H1 (cell line): ENCODE results near the gene MZT1. TPM values are rescaled to one million over a fixed set of nuclear protein-coding genes. Genes with fewer than 3 reads are reported as not detected.

Experiments used
- CTCF ChIA-PET: fragments of 300-600 bp; sonication (Branson Sonifier 250); formaldehyde crosslinking; loops from one replicate; lab custom pipeline; 2021; ENCODE audit not compliant: partially characterized antibody; lab: Charles Lee
- POLR2A ChIA-PET: fragments of 300-600 bp; sonication (Branson Sonifier 250); formaldehyde crosslinking; loops from one replicate; lab custom pipeline; 2021; ENCODE audit warnings: inconsistent platforms; ENCODE audit not compliant: partially characterized antibody; lab: Charles Lee
- DNase-seq, 2 experiments: peaks; one replicate each; pipeline versions ENCODE4 v3.0.0 to v3.0.0-alpha.2; 2010 to 2022; ENCODE audit warnings: low spot score in 2 of 2, low read depth in 1 of 2, mixed read lengths in 1 of 2
- FAIRE-seq: peaks from 2 replicates; lab custom pipeline; 2011; peaks lifted over from hg19 to GRCh38; lab: Jason Lieb, UNC
- H2AFZ ChIP-seq: 2 replicates; pipeline ENCODE4 v1.8.1; 2012; ENCODE audit warnings: low read length, inconsistent platforms
- H2AK5ac ChIP-seq: 2 replicates; pipeline ENCODE4 v1.6.1; 2013; ENCODE audit warnings: low read depth, low read length
- H2BK120ac ChIP-seq: replicated peaks from 2 replicates; pipeline ENCODE3; 2013; ENCODE audit warnings: low read depth, low read length, inconsistent platforms
- H2BK12ac ChIP-seq: 2 replicates; pipeline ENCODE4 v1.6.1; 2013; ENCODE audit warnings: low read depth, low read length
- H2BK15ac ChIP-seq: 2 replicates; pipeline ENCODE4 v1.6.1; 2013; ENCODE audit warnings: low read length
- H2BK20ac ChIP-seq: 2 replicates; pipeline ENCODE4 v1.6.1; 2013; ENCODE audit warnings: low read length
- H2BK5ac ChIP-seq: 2 replicates; pipeline ENCODE4 v1.6.1; 2013; ENCODE audit warnings: low read depth, low read length
- H3K14ac ChIP-seq: 2 replicates; pipeline ENCODE4 v1.6.1; 2013; ENCODE audit warnings: inconsistent platforms; ENCODE audit not compliant: insufficient read length
- H3K18ac ChIP-seq: 2 replicates; pipeline ENCODE4 v1.6.1; 2013; ENCODE audit warnings: low read length; ENCODE audit errors: extremely low read depth
- H3K23ac ChIP-seq: 2 replicates; pipeline ENCODE4 v1.6.1; 2013; ENCODE audit warnings: inconsistent platforms; ENCODE audit not compliant: insufficient read length
- H3K23me2 ChIP-seq: 2 replicates; pipeline ENCODE4 v1.6.1; 2013; ENCODE audit warnings: low read depth, low read length
- H3K27ac ChIP-seq: 2 replicates; pipeline ENCODE4 v1.6.1; 2011; ENCODE audit warnings: low read depth, low read length, inconsistent platforms
- H3K27me3 ChIP-seq, 4 experiments: replicated peaks in 1 of 4; 1 replicate in 1 of 4; 2 replicates in 3 of 4; pipeline versions ENCODE4 v1.6.1 to v1.8.1; 2011 to 2013; ENCODE audit warnings: low read length in 3 of 4, mild to moderate bottlenecking in 3 of 4, inconsistent platforms in 2 of 4, mixed read lengths in 2 of 4, moderate library complexity in 1 of 4; ENCODE audit not compliant: control insufficient read depth in 3 of 4, insufficient read depth in 3 of 4; ENCODE audit errors: extremely low read depth in 1 of 4
- H3K36me3 ChIP-seq, 4 experiments: 2 replicates each; pipeline versions ENCODE4 v1.6.1 to v1.8.1; 2011 to 2013; ENCODE audit warnings: mild to moderate bottlenecking in 4 of 4, low read length in 3 of 4, moderate library complexity in 2 of 4, control low read depth in 1 of 4, inconsistent platforms in 1 of 4; ENCODE audit not compliant: insufficient read depth in 4 of 4, control insufficient read depth in 2 of 4
- H3K4ac ChIP-seq: replicated peaks from 2 replicates; pipeline ENCODE3; 2013; ENCODE audit warnings: low read length, low read depth, mixed read lengths, inconsistent platforms; ENCODE audit not compliant: insufficient read length
- H3K4me1 ChIP-seq, 4 experiments: replicated peaks in 1 of 4; 1 replicate in 1 of 4; 2 replicates in 3 of 4; pipeline versions ENCODE4 v1.6.1 to v1.8.1; 2011 to 2013; ENCODE audit warnings: low read length in 3 of 4, inconsistent platforms in 2 of 4, mixed read lengths in 1 of 4; ENCODE audit not compliant: insufficient read depth in 4 of 4, control insufficient read depth in 3 of 4
- H3K4me2 ChIP-seq, 2 experiments: 2 replicates each; pipeline versions ENCODE4 v1.6.1 to v1.8.1; 2011 to 2013; ENCODE audit warnings: low read depth in 2 of 2, low read length in 2 of 2, control low read depth in 1 of 2, inconsistent platforms in 1 of 2, mild to moderate bottlenecking in 1 of 2; ENCODE audit not compliant: insufficient read depth in 1 of 2
- H3K4me3 ChIP-seq, 4 experiments: fragments of 200-600, 300-600 bp in 1 of 4; sonication (generic), shearing (Covaris generic), sonication (Bioruptor Twin) in 1 of 4; 2 replicates each; pipeline versions ENCODE4 v1.5.1 to v1.8.1; 2011 to 2016; ENCODE audit warnings: low read length in 4 of 4, low read depth in 3 of 4, control low read depth in 2 of 4, inconsistent platforms in 2 of 4, mild to moderate bottlenecking in 2 of 4, mixed read lengths in 1 of 4, moderate library complexity in 1 of 4; ENCODE audit not compliant: insufficient read depth in 2 of 4; ENCODE audit errors: extremely low read depth in 1 of 4
- H3K56ac ChIP-seq: replicated peaks from 2 replicates; pipeline ENCODE3; 2013; ENCODE audit warnings: low read depth, mild to moderate bottlenecking, mixed read lengths, low read length, inconsistent platforms; ENCODE audit not compliant: insufficient read length
- H3K79me1 ChIP-seq: 2 replicates; pipeline ENCODE4 v1.6.1; 2013; ENCODE audit warnings: low read depth, low read length, control low read depth
- H3K79me2 ChIP-seq, 2 experiments: 2 replicates each; pipeline versions ENCODE4 v1.6.1 to v1.8.1; 2012 to 2013; ENCODE audit warnings: low read length in 2 of 2, mild to moderate bottlenecking in 2 of 2, inconsistent platforms in 1 of 2; ENCODE audit not compliant: insufficient read depth in 2 of 2, control insufficient read depth in 1 of 2
- H3K9ac ChIP-seq, 4 experiments: replicated peaks in 1 of 4; 1 replicate in 1 of 4; 2 replicates in 3 of 4; pipeline versions ENCODE4 v1.6.1 to v1.8.1; 2011 to 2013; ENCODE audit warnings: low read depth in 3 of 4, low read length in 3 of 4, control low read depth in 2 of 4, mild to moderate bottlenecking in 2 of 4, moderate library complexity in 2 of 4, inconsistent platforms in 1 of 4; ENCODE audit errors: extremely low read depth in 1 of 4
- H3K9me3 ChIP-seq, 2 experiments: 2 replicates each; pipeline versions ENCODE4 v1.6.1 to v1.8.1; 2012 to 2013; ENCODE audit warnings: mild to moderate bottlenecking in 2 of 2, moderate library complexity in 2 of 2, control low read depth in 1 of 2, inconsistent platforms in 1 of 2, low read depth in 1 of 2, low read length in 1 of 2, mixed read lengths in 1 of 2; ENCODE audit not compliant: insufficient read depth in 2 of 2
- H4K20me1 ChIP-seq, 2 experiments: replicated peaks in 1 of 2; 2 replicates each; pipeline versions ENCODE3 to v1.8.1; 2011 to 2013; ENCODE audit warnings: inconsistent platforms in 2 of 2, low read length in 2 of 2, mild to moderate bottlenecking in 1 of 2; ENCODE audit not compliant: insufficient read depth in 2 of 2, control insufficient read depth in 1 of 2
- H4K5ac ChIP-seq: 2 replicates; pipeline ENCODE4 v1.6.1; 2013; ENCODE audit warnings: low read length, low read depth, mixed read lengths, inconsistent platforms; ENCODE audit not compliant: insufficient read length
- H4K8ac ChIP-seq: 2 replicates; pipeline ENCODE4 v1.8.0; 2013; ENCODE audit warnings: mild to moderate bottlenecking, moderate library complexity, low read length, inconsistent platforms; ENCODE audit not compliant: insufficient read depth; ENCODE audit errors: extremely low read depth
- H4K91ac ChIP-seq: replicated peaks from 2 replicates; pipeline ENCODE3; 2013; ENCODE audit warnings: low read length, mixed read lengths, inconsistent platforms; ENCODE audit not compliant: insufficient read length
- MAFK ChIP-seq: IDR thresholded peaks from 2 replicates; pipeline ENCODE4 v1.6.1; 2012; ENCODE audit warnings: low read depth, mild to moderate bottlenecking, improper control_type of control experiment, low read length
- NRF1 ChIP-seq: IDR thresholded peaks from 2 replicates; pipeline ENCODE4 v1.6.1; 2011; ENCODE audit warnings: mild to moderate bottlenecking, low read depth, low read length, improper control_type of control experiment
- RAD21 ChIP-seq, 2 experiments: IDR thresholded peaks in 1 of 2; conservative IDR thresholded peaks in 1 of 2; 2 replicates each; pipeline ENCODE4 v1.6.1; 2011; ENCODE audit warnings: low read depth in 2 of 2, low read length in 2 of 2, improper control_type of control experiment in 1 of 2, inconsistent platforms in 1 of 2, mild to moderate bottlenecking in 1 of 2, moderate library complexity in 1 of 2
- RXRA ChIP-seq: IDR thresholded peaks from 2 replicates; pipeline ENCODE4 v1.6.1; 2011; ENCODE audit warnings: low read depth, mild to moderate bottlenecking, low read length, moderate library complexity; ENCODE audit not compliant: insufficient read depth
- TAF7 ChIP-seq: optimal IDR thresholded peaks from 2 replicates; pipeline ENCODE3; 2011; ENCODE audit warnings: low read depth, mild to moderate bottlenecking, inconsistent platforms, low read length, moderate library complexity, borderline replicate concordance
- WGBS, 2 experiments: shearing (Covaris generic) in 1 of 2; methylation state at CpG; one replicate each; pipeline versions ENCODE4 v1.1.6 to v1.1.7; 2013 to 2015; ENCODE audit warnings: low lambda C conversion rate in 2 of 2, mixed read lengths in 2 of 2, inconsistent platforms in 1 of 2, low coverage in 1 of 2, missing lambda C conversion rate in 1 of 2; ENCODE audit not compliant: insufficient replicate concordance in 2 of 2, insufficient coverage in 1 of 2, insufficient read length in 1 of 2; ENCODE audit errors: extremely low coverage in 1 of 2, missing lambda C conversion rate in 1 of 2; 5-methylcytosine and 5-hydroxymethylcytosine counted together
- polyA plus RNA-seq, 7 experiments: library from polyadenylated mRNA; depleted of rRNA in 3 of 7; stranded (reverse) in 5 of 7; unstranded in 2 of 7; fragments of >200 nt in 5 of 7; fragments of 200-250 nt in 2 of 7; gene quantifications; 1 replicate in 5 of 7; 2 replicates in 1 of 7; 4 replicates in 1 of 7; pipeline versions ENCODE4 v1.2.1 to v1.2.3, GENCODE V29; 2011 to 2013; ENCODE audit warnings: missing spikeins in 2 of 7, mixed read lengths in 2 of 7
- total RNA-seq: library from RNA; stranded (reverse); fragmentation: NEBNext Ultra II Directional; extraction: Animal tissue kit (Norgen Biotek cat#: 25700); gene quantifications from 2 replicates; pipeline ENCODE4 v1.2.1, GENCODE V29; 2021

MZT1 gene
- total and polyA plus RNA-seq, 2 of the 8 experiments (the other 6 are each of a cell fraction or from before 2014, with no cell fraction given) = 8.8 to 25.2 TPM

GRCh38 chr13:72763411-72763810 lies 36.0 kb upstream of the MZT1 start:
- Histone ChIP-seq H3K4me3 (no peak overlapping the region), H2BK5ac (no peak overlapping the region), H2BK120ac (no peak overlapping the region), H4K5ac (no peak overlapping the region), H3K27ac (no peak overlapping the region), H3K4me2 (no peak overlapping the region), H2BK12ac (no peak overlapping the region), H3K9me3 (no peaks in the 10 kb centered on the region), H2AK5ac (no peak overlapping the region), H3K4me1 (no peaks in the 10 kb centered on the region), H3K79me2 (no peaks in the 10 kb centered on the region), H4K20me1 (peaks cover 0 to 4% of the 10 kb centered on the region in 2 experiments), H3K27me3 (no peaks in the 10 kb centered on the region), H2BK20ac (no peak overlapping the region), H3K23me2 (no peaks in the 10 kb centered on the region), H3K4ac (no peak overlapping the region), H3K14ac (no peak overlapping the region), H2BK15ac (no peak overlapping the region), H2AFZ (no peak overlapping the region), H4K8ac (no peak overlapping the region), H3K56ac (no peak overlapping the region), H3K23ac (no peak overlapping the region), H3K36me3 (peaks cover 27 to 95% (median 65%) of the 10 kb centered on the region in 4 experiments), H3K9ac (no peak overlapping the region), H4K91ac (no peak overlapping the region), H3K18ac (no peak overlapping the region), H3K79me1 (no peaks in the 10 kb centered on the region)
- CTCF ChIA-PET = no interaction called here
- FAIRE-seq (no peak), DNase-seq (no peak)
- WGBS, 2 experiments = 94% methylated on average over 2 of the region's 2 CpGs; no CpG with 5 or more reads in 1 of the 2 experiments
- POLR2A ChIA-PET = interaction anchor here (1.6 kb wide), 1 partner anchor 18 kb away, joined by 6 read pairs; the partner anchor contains the start of gene DIS3
- TF ChIP-seq MAFK (no peak), TAF7 (no peak), RXRA (no peak), RAD21 (IDR thresholded peaks at IDR 0.05 in 1 of 2, conservative IDR thresholded peaks at IDR 0.05 in 1 of 2; ENCODE audit: low read depth in 2 of 2, low read length in 2 of 2) (no peak), NRF1 (no peak)
